IMR-90 (cell line): ENCODE results near the gene B4GALT5. TPM values are rescaled to one million over a fixed set of nuclear protein-coding genes. Genes with fewer than 3 reads are reported as not detected.

Experiments
- ATAC-seq: fragments of 200-7000 bp; cut with Tn5 transposase; 2 replicates; pipeline ENCODE4 v1.9.1; 2020; ENCODE audit warnings: low read depth, mild to moderate bottlenecking, moderate library complexity
- BruUV-seq: library from RNA; stranded (reverse); fragments of 400-500 nt; replicated peaks from 2 replicates; lab custom pipeline; 2021; lab: Mats Ljungman, UMichigan
- CTCF ChIA-PET: fragments of 300-600 bp; formaldehyde crosslinking; extraction: SDS; loops from one replicate; lab custom pipeline; 2021; ENCODE audit warnings: antibody characterized with exemption; lab: Yijun Ruan, JAX
- POLR2A ChIA-PET: fragments of 300-600 bp; sonication (Branson Sonifier 250); formaldehyde crosslinking; loops from one replicate; lab custom pipeline; 2022; ENCODE audit warnings: antibody characterized with exemption; ENCODE audit not compliant: unreplicated experiment; lab: Charles Lee
- DNase-seq: peaks from one replicate; pipeline ENCODE4 v3.0.0; 2013
- H2AFZ ChIP-seq: replicated peaks from 2 replicates; pipeline ENCODE3; 2013; ENCODE audit warnings: low read length, mild to moderate bottlenecking; ENCODE audit not compliant: poor library complexity
- H2AK5ac ChIP-seq: 2 replicates; pipeline ENCODE4 v1.6.1; 2013; ENCODE audit warnings: low read depth, low read length, inconsistent platforms
- H2AK9ac ChIP-seq: replicated peaks from 2 replicates; pipeline ENCODE3; 2013; ENCODE audit warnings: mild to moderate bottlenecking, low read depth, low read length, moderate library complexity; ENCODE audit not compliant: poor library complexity
- H2BK120ac ChIP-seq: 2 replicates; pipeline ENCODE4 v1.6.1; 2013; ENCODE audit warnings: low read depth, low read length, inconsistent platforms
- H2BK15ac ChIP-seq: 3 replicates; pipeline ENCODE4 v1.6.1; 2013; ENCODE audit warnings: low read depth, low read length, inconsistent platforms
- H2BK20ac ChIP-seq: 2 replicates; pipeline ENCODE4 v1.6.1; 2013; ENCODE audit warnings: low read depth, mild to moderate bottlenecking, inconsistent platforms, low read length, moderate library complexity
- H2BK5ac ChIP-seq: 2 replicates; pipeline ENCODE4 v1.6.1; 2013; ENCODE audit warnings: mild to moderate bottlenecking, low read depth, low read length, inconsistent platforms; ENCODE audit not compliant: poor library complexity, severe bottlenecking
- H3K14ac ChIP-seq: replicated peaks from 2 replicates; pipeline ENCODE4 v1.6.1; 2013; ENCODE audit warnings: low read depth, low read length, inconsistent platforms
- H3K18ac ChIP-seq: 2 replicates; pipeline ENCODE4 v1.6.1; 2013; ENCODE audit warnings: low read depth, low read length, control low read depth
- H3K23ac ChIP-seq: 2 replicates; pipeline ENCODE4 v1.6.1; 2013; ENCODE audit warnings: low read depth, low read length, inconsistent platforms
- H3K27ac ChIP-seq: 2 replicates; pipeline ENCODE4 v1.5.1; 2013; ENCODE audit warnings: mild to moderate bottlenecking, control low read depth, low read length; ENCODE audit not compliant: insufficient read depth
- H3K27me3 ChIP-seq: 2 replicates; pipeline ENCODE4 v1.6.1; 2013; ENCODE audit warnings: low read length; ENCODE audit not compliant: control insufficient read depth, insufficient read depth
- H3K36me3 ChIP-seq: 2 replicates; pipeline ENCODE4 v1.6.1; 2013; ENCODE audit warnings: low read length, mixed read lengths; ENCODE audit not compliant: control insufficient read depth, insufficient read depth
- H3K4ac ChIP-seq: 2 replicates; pipeline ENCODE4 v1.6.1; 2013; ENCODE audit warnings: low read depth, low read length, inconsistent platforms
- H3K4me1 ChIP-seq: 2 replicates; pipeline ENCODE4 v1.6.1; 2013; ENCODE audit warnings: low read length, mixed read lengths; ENCODE audit not compliant: control insufficient read depth, insufficient read depth
- H3K4me2 ChIP-seq: 2 replicates; pipeline ENCODE4 v1.6.1; 2013; ENCODE audit warnings: low read depth, mild to moderate bottlenecking, control low read depth, low read length, moderate library complexity
- H3K4me3 ChIP-seq: 2 replicates; pipeline ENCODE4 v1.5.1; 2013; ENCODE audit warnings: low read depth, mild to moderate bottlenecking, control low read depth, low read length, moderate library complexity; ENCODE audit not compliant: insufficient read depth
- H3K56ac ChIP-seq: 2 replicates; pipeline ENCODE4 v1.6.1; 2013; ENCODE audit warnings: low read length, inconsistent platforms; ENCODE audit not compliant: insufficient read depth; ENCODE audit errors: extremely low read depth
- H3K79me1 ChIP-seq, 2 experiments: 2 replicates each; pipeline ENCODE4 v1.6.1; 2013; ENCODE audit warnings: low read length in 2 of 2, inconsistent platforms in 1 of 2, low read depth in 1 of 2
- H3K9ac ChIP-seq: 2 replicates; pipeline ENCODE4 v1.6.1; 2013; ENCODE audit warnings: low read depth, low read length, control low read depth
- H3K9me1 ChIP-seq: 2 replicates; pipeline ENCODE4 v1.6.1; 2013; ENCODE audit warnings: low read length, inconsistent platforms; ENCODE audit not compliant: insufficient read depth
- H3K9me3 ChIP-seq: 2 replicates; pipeline ENCODE4 v1.6.1; 2013; ENCODE audit warnings: low read length; ENCODE audit not compliant: control insufficient read depth, insufficient read depth
- H4K20me1 ChIP-seq: 2 replicates; pipeline ENCODE4 v1.6.1; 2013; ENCODE audit warnings: low read length, inconsistent platforms; ENCODE audit not compliant: insufficient read depth
- H4K5ac ChIP-seq: 2 replicates; pipeline ENCODE4 v1.6.1; 2013; ENCODE audit warnings: mild to moderate bottlenecking, low read depth, low read length, control low read depth
- H4K8ac ChIP-seq, 2 experiments: 2 replicates each; pipeline ENCODE4 v1.6.1; 2013; ENCODE audit warnings: low read depth in 2 of 2, low read length in 2 of 2, control low read depth in 1 of 2, inconsistent platforms in 1 of 2
- H4K91ac ChIP-seq: 2 replicates; pipeline ENCODE4 v1.6.1; 2013; ENCODE audit warnings: low read depth, low read length, inconsistent platforms; ENCODE audit not compliant: insufficient read depth
- CEBPB ChIP-seq: IDR thresholded peaks from 2 replicates; pipeline ENCODE4 v1.6.1; 2012; ENCODE audit warnings: low read depth, low read length, improper control_type of control experiment
- ELK1 ChIP-seq: fragments of 150-350 bp; IDR thresholded peaks from 2 replicates; pipeline ENCODE4 v1.6.1; 2016; ENCODE audit warnings: low read depth, mild to moderate bottlenecking, low read length, moderate library complexity, borderline replicate concordance
- FOS ChIP-seq: fragments of 150-350 bp; IDR thresholded peaks from 2 replicates; pipeline ENCODE4 v1.6.1; 2016; ENCODE audit warnings: low read depth, low read length
- MAFK ChIP-seq: IDR thresholded peaks from 2 replicates; pipeline ENCODE4 v1.6.1; 2012; ENCODE audit warnings: low read depth, low read length, improper control_type of control experiment
- MXI1 ChIP-seq: IDR thresholded peaks from 2 replicates; pipeline ENCODE4 v1.6.1; 2012; ENCODE audit warnings: low read depth, mild to moderate bottlenecking, low read length, moderate library complexity, borderline replicate concordance
- NFE2L2 ChIP-seq: fragments of 150-350 bp; IDR thresholded peaks from 2 replicates; pipeline ENCODE4 v1.6.1; 2016; ENCODE audit warnings: low read depth, mild to moderate bottlenecking, low read length
- RCOR1 ChIP-seq: IDR thresholded peaks from 2 replicates; pipeline ENCODE4 v1.6.1; 2012; ENCODE audit warnings: mild to moderate bottlenecking, low read length, improper control_type of control experiment; ENCODE audit not compliant: insufficient replicate concordance
- SMC3 ChIP-seq: fragments of 150-350 bp; IDR thresholded peaks from 2 replicates; pipeline ENCODE4 v1.6.1; 2016; ENCODE audit warnings: low read depth, mild to moderate bottlenecking, antibody characterized with exemption, low read length, moderate library complexity
- WGBS, 2 experiments: methylation state at CpG; one replicate each; pipeline versions ENCODE4 v1.1.5 to v1.1.7; 2013; ENCODE audit warnings: missing lambda C conversion rate in 2 of 2; ENCODE audit not compliant: insufficient read length in 1 of 2; ENCODE audit errors: extremely low coverage in 2 of 2; 5-methylcytosine and 5-hydroxymethylcytosine counted together
- dilution Hi-C: fragments of 300-500 bp; cut with HindIII; formaldehyde crosslinking; loops from one replicate; pipeline ENCODE4 v1.14.3; 2018; ENCODE audit warnings: low sequenced_read_pairs; ENCODE audit not compliant: unreplicated experiment
- in situ Hi-C: fragments of 300-500 bp; cut with MboI; formaldehyde crosslinking; loops from 3 replicates; pipeline ENCODE4 v1.14.3; 2019; ENCODE audit warnings: low sequenced_read_pairs, inconsistent platforms, mixed read lengths
- intact Hi-C: fragments of 100-400 bp; cut with micrococcal nuclease; formaldehyde crosslinking; loops from 2 replicates; pipeline ENCODE4 v1.10.0; 2022
- polyA plus RNA-seq, 3 experiments: library from polyadenylated mRNA; depleted of rRNA; stranded (reverse); fragments of >200 nt; gene quantifications; 2 replicates each; pipeline ENCODE4 v1.2.3, GENCODE V29; 2012; ENCODE audit warnings: low replicate concordance in 1 of 3
- total RNA-seq: library from RNA; depleted of rRNA; stranded (reverse); fragments of >200 nt; gene quantifications from 2 replicates; pipeline ENCODE4 v1.2.3, GENCODE V29; 2012
- TF ChIP-seq, protein P1 (sequence below): fragments of 150-350 bp; IDR thresholded peaks from 2 replicates; pipeline ENCODE4 v1.6.1; 2017; ENCODE audit warnings: mild to moderate bottlenecking, antibody characterized with exemption, low read length, low read depth

The B4GALT5 gene
- total and polyA plus RNA-seq, 2 of the 4 experiments (the other 2 are of a cell fraction), result 11.3 to 20.4 TPM

DNA sequence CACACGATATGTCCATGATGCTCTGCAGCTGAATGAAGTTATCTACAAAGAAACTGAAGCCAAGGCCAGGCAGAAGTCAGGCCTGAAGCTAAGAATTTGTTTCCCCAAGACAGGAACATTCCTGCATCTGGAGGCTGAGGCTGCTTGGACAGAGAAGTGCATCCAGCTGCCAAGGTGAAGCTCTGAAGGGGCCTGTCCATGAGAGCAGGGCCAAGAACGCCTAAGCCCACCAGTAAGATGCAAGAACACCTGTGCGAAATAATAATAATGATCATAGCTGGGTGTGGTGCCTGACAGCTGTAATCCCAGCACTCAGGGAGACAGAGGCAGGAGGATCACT lies 37.7 kb upstream of the B4GALT5 start:
- no peak overlapping the region for H2BK5ac ChIP-seq
- 80% methylated on average over 1 of the region's 3 CpGs; no CpG with 5 or more reads in 1 of the 2 experiments for WGBS, 2 experiments
- no peak for ATAC-seq
- no peak overlapping the region for H3K4ac ChIP-seq
- no peak overlapping the region for H3K4me3 ChIP-seq
- dilution Hi-C loops, result no loop called here
- ChIA-PET POLR2A (no interaction called here), CTCF (no interaction called here)
- no peaks in the 10 kb centered on the region for H3K36me3 ChIP-seq
- H3K27me3 ChIP-seq, result peaks cover 11% of the 10 kb centered on the region
- H4K8ac ChIP-seq, result no peak overlapping the region
- no peaks in the 10 kb centered on the region for H3K79me1 ChIP-seq
- no TSS peak for BruUV-seq
- no peak overlapping the region for H2AK9ac ChIP-seq
- no peak overlapping the region for H2BK20ac ChIP-seq
- DNase-seq, result no peak
- H2BK120ac ChIP-seq, result no peak overlapping the region
- no peak overlapping the region for H2BK15ac ChIP-seq
- H3K14ac ChIP-seq, result no peak overlapping the region
- in situ Hi-C loops, result no loop called here
- H3K9ac ChIP-seq, result no peak overlapping the region
- no peak overlapping the region for H2AFZ ChIP-seq
- no peak for TF ChIP-seq RCOR1
- TF ChIP-seq, protein P1, sequence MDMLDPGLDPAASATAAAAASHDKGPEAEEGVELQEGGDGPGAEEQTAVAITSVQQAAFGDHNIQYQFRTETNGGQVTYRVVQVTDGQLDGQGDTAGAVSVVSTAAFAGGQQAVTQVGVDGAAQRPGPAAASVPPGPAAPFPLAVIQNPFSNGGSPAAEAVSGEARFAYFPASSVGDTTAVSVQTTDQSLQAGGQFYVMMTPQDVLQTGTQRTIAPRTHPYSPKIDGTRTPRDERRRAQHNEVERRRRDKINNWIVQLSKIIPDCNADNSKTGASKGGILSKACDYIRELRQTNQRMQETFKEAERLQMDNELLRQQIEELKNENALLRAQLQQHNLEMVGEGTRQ, result no peak
- TF ChIP-seq FOS, result no peak
- TF ChIP-seq MAFK, result no peak
- TF ChIP-seq CEBPB, result no peak
- no peak for TF ChIP-seq ELK1
- no peak for TF ChIP-seq NFE2L2
- no peak for TF ChIP-seq SMC3
- no peak for TF ChIP-seq MXI1
- no peak overlapping the region for H2AK5ac ChIP-seq
- H3K9me3 ChIP-seq, result no peaks in the 10 kb centered on the region
- no peak overlapping the region for H3K27ac ChIP-seq
- no peak overlapping the region for H4K5ac ChIP-seq
- no peak overlapping the region for H3K23ac ChIP-seq
- no peak overlapping the region for H3K4me2 ChIP-seq
- no peak overlapping the region for H4K91ac ChIP-seq
- H3K56ac ChIP-seq, result no peak overlapping the region
- H3K18ac ChIP-seq, result no peak overlapping the region
- peaks cover 5% of the 10 kb centered on the region; the same call in 1 of the 2 replicates for H3K4me1 ChIP-seq
- no peaks in the 10 kb centered on the region for H3K9me1 ChIP-seq
- H4K20me1 ChIP-seq, result no peaks in the 10 kb centered on the region; the same call in 1 of the 2 replicates
- intact Hi-C loops, result no loop called here
